Coronary artery (tissue), 2 donors: ENCODE measurements around the gene CCDC51.

Source experiments
- DNase-seq: peaks from one replicate; pipeline ENCODE4 v3.0.0-alpha.2; 2017; ENCODE audit warnings: low spot score
- H3K27ac ChIP-seq, 2 donors: fragments of 200-600 bp; sonication (generic); one replicate each; pipeline ENCODE4 v1.5.1; 2016 to 2019
- H3K4me3 ChIP-seq: fragments of 200-600 bp; sonication (generic); 2 replicates; pipeline ENCODE4 v1.5.1; 2016; ENCODE audit warnings: mild to moderate bottlenecking, moderate library complexity
- TF ChIP-seq, protein P1 (sequence below): fragments of 200-600 bp; sonication (generic); IDR thresholded peaks from one replicate; pipeline ENCODE4 v1.5.1; 2019; ENCODE audit warnings: antibody characterized with exemption

Gene CCDC51

DNA sequence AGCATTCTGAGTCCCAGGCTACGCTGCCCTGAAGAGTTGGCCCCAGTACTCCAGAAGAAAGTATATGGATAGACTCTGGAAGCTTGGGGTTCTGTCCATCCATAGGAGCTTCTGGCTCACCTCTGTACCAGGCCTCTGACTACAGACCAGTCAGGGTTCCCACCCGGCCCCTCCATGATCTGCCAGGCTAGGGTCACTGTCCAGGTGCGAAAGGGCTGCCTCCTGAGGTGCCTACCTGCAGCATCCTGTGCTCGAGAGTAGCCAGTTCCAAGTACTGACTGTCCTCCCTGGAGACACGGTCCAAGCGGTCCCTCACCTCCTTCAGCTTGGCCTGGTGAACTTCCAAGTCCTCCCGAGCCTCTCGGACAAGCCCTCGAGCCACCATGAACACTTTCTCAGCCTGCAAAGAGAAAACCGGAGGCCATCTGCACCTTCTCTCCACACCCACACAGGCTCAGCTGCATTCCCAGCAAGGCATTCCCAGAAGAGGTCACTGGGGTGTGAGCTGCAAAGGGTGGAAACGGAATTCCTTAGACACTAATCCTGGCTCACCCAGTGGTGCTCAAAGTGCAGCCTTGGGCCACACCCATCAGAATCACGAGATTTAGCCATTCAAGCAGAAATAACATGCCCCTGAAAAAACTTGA lies 6.3 kb downstream of the CCDC51 start:
- Histone ChIP-seq H3K27ac (peak overlapping the region; percentile 40 to 83), H3K4me3 (peak overlapping the region; percentile 43)
- DNase-seq: no peak
- TF ChIP-seq, protein P1, sequence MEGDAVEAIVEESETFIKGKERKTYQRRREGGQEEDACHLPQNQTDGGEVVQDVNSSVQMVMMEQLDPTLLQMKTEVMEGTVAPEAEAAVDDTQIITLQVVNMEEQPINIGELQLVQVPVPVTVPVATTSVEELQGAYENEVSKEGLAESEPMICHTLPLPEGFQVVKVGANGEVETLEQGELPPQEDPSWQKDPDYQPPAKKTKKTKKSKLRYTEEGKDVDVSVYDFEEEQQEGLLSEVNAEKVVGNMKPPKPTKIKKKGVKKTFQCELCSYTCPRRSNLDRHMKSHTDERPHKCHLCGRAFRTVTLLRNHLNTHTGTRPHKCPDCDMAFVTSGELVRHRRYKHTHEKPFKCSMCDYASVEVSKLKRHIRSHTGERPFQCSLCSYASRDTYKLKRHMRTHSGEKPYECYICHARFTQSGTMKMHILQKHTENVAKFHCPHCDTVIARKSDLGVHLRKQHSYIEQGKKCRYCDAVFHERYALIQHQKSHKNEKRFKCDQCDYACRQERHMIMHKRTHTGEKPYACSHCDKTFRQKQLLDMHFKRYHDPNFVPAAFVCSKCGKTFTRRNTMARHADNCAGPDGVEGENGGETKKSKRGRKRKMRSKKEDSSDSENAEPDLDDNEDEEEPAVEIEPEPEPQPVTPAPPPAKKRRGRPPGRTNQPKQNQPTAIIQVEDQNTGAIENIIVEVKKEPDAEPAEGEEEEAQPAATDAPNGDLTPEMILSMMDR: no peak

DNA sequence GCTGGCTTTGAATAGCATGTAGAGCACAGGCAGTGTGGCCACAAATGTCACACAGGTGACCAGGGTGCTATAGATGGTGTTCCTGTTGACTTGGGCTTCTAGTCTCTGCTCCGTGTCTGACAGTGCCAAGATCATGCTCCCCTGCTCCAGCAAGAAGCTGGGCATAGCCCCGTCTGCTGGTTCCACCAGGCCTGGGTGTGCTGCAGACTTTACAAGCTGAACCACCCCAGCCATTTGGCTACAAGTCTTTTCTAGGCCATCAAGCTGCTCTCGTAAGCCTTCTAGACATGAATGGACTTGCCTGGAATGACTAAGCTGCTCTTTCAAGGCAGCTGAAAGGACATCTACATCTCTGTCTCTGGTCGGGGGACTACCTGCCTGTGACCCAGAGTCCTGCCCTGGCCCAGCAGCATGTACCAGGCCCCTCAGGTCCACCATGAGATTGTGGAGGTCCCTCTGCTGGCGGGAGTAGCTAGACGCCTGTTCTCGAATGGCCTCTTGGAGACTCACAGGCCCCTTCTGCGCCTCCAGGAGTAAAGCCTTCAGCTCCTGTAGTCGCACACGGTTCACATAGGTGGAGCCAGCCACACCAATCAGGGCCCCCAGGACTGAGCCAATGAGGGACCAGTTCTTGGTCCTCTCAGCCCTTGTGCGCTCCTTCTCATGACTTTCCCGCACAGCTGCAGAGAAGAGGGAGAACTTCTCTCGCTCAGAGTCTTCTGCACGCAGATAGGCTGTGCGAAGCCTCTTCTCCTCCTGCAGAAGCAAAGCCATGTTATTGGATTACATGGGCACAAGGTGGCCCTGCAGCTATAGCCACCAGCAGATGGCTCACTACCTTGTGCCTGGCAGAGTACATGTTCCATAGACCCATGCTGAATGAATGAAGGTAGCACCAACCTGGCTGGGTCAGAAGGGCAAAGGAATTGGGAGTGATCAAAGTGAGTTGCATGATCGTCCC lies 7.2 kb downstream of the CCDC51 start:
- Histone ChIP-seq H3K4me3 (peak overlapping the region; percentile 43), H3K27ac (peak overlapping the region; percentile 9 to 83)
- TF ChIP-seq, protein P1: no peak

DNA sequence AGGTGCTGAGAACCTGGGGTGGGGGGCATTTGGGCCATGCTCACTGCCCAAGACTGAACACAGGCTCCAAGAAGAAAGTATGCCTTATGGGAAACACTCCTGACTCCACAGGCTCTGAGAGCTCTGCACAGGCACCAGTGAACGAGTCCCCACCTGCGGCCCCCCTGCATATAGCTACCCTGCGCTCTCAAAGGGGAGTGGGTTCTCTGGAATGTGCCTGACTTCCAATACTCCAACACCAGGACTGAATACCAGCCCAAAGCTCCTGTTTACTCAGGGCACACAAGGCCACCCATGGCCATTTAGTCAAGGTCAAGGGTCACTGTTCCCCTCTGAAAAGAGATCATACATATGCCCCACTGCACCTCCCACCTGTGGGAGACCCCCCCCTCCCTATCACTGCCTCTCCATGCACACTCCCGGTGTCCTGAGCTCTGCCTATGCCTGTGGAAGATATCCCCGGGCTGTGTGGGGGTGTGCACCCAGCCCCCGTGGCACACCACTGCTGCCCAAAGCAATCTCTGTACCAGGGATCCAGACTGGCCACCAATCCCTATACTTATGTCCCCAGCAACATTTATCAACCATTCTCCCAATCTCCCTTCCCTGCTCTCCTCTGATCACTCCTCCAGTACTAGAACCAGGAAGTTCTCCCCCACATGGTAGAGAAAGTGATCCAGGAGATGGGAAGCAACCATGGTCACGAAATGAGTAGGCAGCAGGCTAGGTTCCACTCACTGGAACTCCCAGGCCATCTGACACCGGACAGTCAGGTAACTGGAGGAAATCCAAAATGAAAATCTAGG lies 8.5 kb downstream of the CCDC51 start:
- Histone ChIP-seq H3K27ac (peak overlapping the region; percentile 97 to 99), H3K4me3 (no peak overlapping the region)
- TF ChIP-seq, protein P1: no peak
- DNase-seq: no peak

More for the DNA sequence above, 7.2 kb downstream of the CCDC51 start:
- no peak for DNase-seq

DNA sequence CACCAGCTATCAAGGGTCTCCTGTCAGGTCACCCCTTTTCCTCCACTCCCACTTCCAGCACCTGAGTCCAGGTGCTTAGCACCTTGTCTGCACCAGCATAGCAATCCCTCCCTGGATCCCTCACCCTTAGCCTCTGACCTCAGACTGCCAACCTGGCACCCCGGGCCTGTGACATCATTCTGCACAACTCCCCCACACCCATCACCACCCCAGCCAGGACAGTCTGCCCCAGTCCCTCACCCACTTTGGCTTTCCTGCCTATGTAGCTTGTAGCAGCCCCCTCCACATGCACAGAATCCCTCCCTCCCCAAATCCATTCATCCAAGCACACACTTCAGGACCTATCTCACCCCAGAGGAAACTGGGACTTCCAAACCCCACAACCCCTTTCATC lies 9.2 kb downstream of the CCDC51 start:
- H3K27ac ChIP-seq: peak overlapping the region; percentile 97 to 99
- TF ChIP-seq, protein P1: no peak
- DNase-seq: no peak
- H3K4me3 ChIP-seq: no peak overlapping the region

DNA sequence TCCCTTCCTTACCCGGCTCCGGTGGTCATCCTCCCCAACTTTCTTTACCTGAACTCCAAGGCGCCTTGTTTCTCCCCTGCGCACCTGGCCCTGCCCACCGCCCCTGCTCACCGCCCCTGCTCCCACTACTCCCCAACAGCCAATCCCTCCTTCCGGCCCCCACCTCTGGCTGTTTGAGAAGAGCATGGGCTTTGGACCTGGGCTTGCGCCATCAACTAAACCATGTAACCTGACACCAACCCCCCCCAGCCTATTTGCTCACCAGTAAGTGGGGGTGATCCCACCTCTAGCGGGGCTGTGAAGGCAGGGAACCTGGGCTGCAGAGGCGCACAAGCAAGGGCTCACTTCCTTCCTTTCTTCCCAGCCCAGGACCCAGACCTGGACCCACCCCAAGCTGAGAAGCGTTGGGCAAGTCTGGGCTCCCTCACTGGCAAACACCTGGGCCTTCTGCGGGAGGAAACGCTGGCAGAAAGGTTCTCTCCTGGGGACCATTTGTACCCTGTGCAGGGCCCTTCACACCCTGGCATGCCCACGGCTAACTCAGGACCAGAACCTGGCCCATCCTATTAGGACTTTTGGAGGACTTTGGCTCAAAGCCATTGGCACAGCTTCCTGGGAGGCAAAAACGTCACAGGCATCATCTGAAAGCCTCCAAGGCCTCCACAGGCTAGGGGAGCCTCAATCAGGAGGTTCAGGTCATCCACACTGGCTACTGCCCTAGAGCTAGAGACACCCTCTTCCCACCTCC lies 9.8 kb downstream of the CCDC51 start, which contains the start of gene PLXNB1:
PLXNB1 (minus strand) TSS at position 127 of the 748 bp plus-strand sequence. CDS start 5,475 bp downstream, outside the sequence.
- peak within 1 kb of the TSS; percentile 97 to 99 for H3K27ac ChIP-seq
- peak within 1 kb of the TSS; percentile 97 for H3K4me3 ChIP-seq
- TF ChIP-seq, protein P1: no peak
- DNase-seq: no peak

DNA sequence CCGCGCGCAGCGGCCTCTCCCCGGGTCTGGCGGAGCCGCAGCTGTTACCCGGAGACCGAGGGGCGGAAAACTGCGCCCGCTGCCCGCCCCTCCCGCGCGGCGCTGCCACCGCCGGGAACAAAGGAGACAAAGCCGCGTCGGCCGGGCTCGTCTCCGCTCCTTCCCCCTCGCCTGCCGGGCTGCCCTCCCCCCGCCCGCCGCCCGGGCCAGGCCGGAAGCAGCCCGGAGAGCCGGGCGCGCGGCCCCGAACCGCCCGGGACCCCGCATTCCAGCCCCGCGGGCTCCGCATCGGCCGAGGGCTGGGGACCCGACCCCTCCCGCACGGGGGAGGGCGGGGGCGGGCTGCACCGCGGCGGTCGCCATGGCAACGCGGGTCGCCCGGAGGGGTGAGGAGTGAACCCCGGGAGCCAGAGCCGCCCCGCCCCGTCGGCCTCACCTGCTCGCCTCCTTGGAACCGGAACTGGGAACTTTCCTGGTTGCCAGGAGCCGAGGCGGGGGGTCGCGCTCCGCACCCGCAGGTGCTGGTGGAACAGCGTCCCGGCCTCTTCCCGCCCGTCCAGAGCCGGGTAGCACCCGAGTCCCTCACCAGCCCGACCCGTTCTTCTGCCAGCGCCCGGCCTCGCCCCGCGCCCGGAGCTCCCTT lies 10.5 kb downstream of the CCDC51 start:
- H3K27ac ChIP-seq: peak overlapping the region; percentile 97 to 99
- H3K4me3 ChIP-seq: peak overlapping the region; percentile 97
- DNase-seq: no peak
- TF ChIP-seq, protein P1: no peak
